Measurements from ENCODE around the gene NIPSNAP3A. TPM values are rescaled to one million over a fixed set of nuclear protein-coding genes. Genes with fewer than 3 reads are reported as not detected.
"Not testable (repeated sequence)": the region's sequence is repeated elsewhere in the genome, so short reads cannot be mapped to it uniquely, and the experiment has no call there.

NIPSNAP3A gene
- 10 to 100 TPM; 20.8 to 22.4 TPM for total RNA-seq

DNA sequence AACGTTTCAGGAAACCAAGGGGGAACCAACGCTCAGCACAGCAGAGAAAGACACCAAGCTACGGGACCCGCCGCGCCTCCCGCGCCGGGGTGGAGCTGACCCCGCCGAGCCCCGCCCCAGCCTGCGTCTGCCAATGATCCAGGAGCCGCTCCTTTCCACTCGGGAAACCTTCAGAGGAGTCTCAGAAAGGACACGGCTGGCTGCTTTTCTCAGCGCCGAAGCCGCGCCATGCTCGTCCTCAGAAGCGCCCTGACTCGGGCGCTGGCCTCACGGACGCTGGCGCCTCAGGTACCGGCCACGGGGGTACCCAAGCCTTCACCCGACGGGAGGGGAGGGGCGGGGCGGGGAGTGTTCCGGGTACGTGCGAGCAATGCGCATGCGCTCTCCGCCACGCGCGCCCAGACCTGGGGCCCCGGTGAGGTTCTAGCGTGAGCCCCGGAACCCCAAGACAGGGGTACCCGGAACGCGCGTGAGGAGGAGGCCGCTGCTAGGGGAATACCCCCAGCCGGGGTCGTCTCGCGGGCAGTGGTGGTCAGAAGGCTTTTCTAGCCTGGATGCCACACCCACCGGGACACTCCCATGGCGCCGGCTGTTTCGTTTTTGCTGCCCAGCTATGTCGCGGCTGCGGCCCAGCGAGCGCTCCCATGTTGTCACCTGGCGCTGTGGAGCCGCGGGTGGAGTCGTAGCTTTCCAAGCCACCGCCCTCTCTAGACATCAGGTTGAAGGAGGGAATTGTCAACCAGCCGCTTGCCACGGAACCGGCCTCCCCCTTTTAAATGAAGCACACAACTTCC is at the start of gene NIPSNAP3A:
Gene NIPSNAP3A, plus strand, starts transcription at position 119 of the 794 bp plus-strand sequence. Its CDS starts 110 bp downstream, at position 229.
- Mint-ChIP-seq H3K36me3 (ENCODE audit: low read depth) (peaks cover 12% of the 10 kb centered on the region), H3K4me1 (peaks cover 30% of the 10 kb centered on the region), H3K27ac (peak within 1 kb of the TSS; percentile 98), H3K4me3 (peak within 1 kb of the TSS; percentile 93), H3K27me3 (no peaks in the 10 kb centered on the region), H3K9me3 (no peaks in the 10 kb centered on the region)
- CTCF ChIA-PET = interaction anchor here (0.6 to 1.4 kb wide), 3 partner anchors 15 to 199 kb away, joined by 3 to 4 read pairs (median 3); no protein-coding TSS in a partner anchor
- peak; percentile 89 for DNase-seq
- POLR2A ChIA-PET = no interaction called here

DNA sequence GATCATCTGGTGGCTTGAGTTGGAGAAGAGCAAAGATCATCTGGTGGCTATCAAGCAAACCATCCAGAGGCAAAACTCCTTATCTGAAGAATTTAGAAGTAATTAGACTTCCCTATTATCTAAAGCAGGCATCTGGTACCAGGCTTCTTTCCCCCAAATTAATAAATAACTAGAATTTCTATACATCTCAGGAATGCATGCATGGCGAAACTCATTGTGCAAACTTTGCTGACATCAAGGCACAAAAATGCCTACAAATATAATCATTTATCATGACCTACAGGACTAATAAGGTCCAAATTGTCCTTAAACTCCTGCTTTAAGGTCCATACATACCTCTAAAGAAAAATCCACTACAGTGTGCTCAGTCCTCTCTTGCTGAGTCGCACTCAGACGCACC is 47.2 kb upstream of the NIPSNAP3A start:
- H3K4me3 Mint-ChIP-seq = no peak overlapping the region
- POLR2A ChIA-PET = no interaction called here
- no peaks in the 10 kb centered on the region for H3K4me1 Mint-ChIP-seq
- no peaks in the 10 kb centered on the region for H3K9me3 Mint-ChIP-seq
- DNase-seq = no peak
- H3K27ac Mint-ChIP-seq = no peak overlapping the region
- CTCF ChIA-PET = no interaction called here
- H3K27me3 Mint-ChIP-seq = no peaks in the 10 kb centered on the region
- no peaks in the 10 kb centered on the region for H3K36me3 Mint-ChIP-seq (ENCODE audit: low read depth)

GRCh38 chr9:104708737-104709136 is 38.7 kb upstream of the NIPSNAP3A start:
- H3K9me3 Mint-ChIP-seq; DNase-seq; CTCF ChIA-PET; H3K4me3 Mint-ChIP-seq; H3K36me3 Mint-ChIP-seq (ENCODE audit: low read depth); H3K27me3 Mint-ChIP-seq; H3K27ac Mint-ChIP-seq; H3K4me1 Mint-ChIP-seq; POLR2A ChIA-PET: not testable (repeated sequence)

- H3K27me3 Mint-ChIP-seq = peaks cover 3% of the 10 kb centered on the region
- CTCF ChIA-PET = no interaction called here
- no peak overlapping the region for H3K4me3 Mint-ChIP-seq
These were observed 35.9 kb upstream of the NIPSNAP3A start for GRCh38 chr9:104711604-104712003.

GRCh38 chr9:104725014-104725413 is 22.5 kb upstream of the NIPSNAP3A start:
- Mint-ChIP-seq H3K4me1 (peaks cover 5% of the 10 kb centered on the region), H3K4me3 (no peak overlapping the region), H3K36me3 (ENCODE audit: low read depth) (no peaks in the 10 kb centered on the region), H3K27me3 (no peaks in the 10 kb centered on the region), H3K27ac (no peak overlapping the region), H3K9me3 (no peaks in the 10 kb centered on the region)
- CTCF ChIA-PET = no interaction called here
- no peak for DNase-seq
- POLR2A ChIA-PET = no interaction called here

More at GRCh38 chr9:104711604-104712003, 35.9 kb upstream of the NIPSNAP3A start:
- POLR2A ChIA-PET = no interaction called here
- no peak overlapping the region for H3K27ac Mint-ChIP-seq
- no peaks in the 10 kb centered on the region for H3K4me1 Mint-ChIP-seq
- no peaks in the 10 kb centered on the region for H3K36me3 Mint-ChIP-seq (ENCODE audit: low read depth)
- H3K9me3 Mint-ChIP-seq = peaks cover under 1% of the 10 kb centered on the region
- DNase-seq = no peak

DNA sequence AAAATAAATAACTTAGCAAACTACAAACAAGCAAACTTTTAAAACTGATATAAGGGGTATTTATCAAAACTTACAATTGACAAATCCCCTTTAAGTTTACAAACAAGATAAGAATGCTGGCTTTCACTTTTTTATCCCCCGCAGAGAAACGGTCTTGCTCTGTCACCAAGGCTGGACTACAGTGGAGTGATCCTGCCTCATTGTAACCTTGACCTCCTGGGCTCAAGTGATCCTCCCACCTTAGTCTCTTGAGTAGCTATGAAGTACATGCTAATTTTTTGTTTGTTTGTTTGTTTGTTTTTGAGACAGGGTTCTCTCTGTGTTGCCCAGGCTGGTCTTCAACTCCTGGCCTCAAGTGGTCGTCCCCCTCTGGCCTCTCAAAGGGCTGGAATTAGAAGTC is 9.0 kb upstream of the NIPSNAP3A start:
- CTCF ChIA-PET = no interaction called here
- Mint-ChIP-seq H3K4me1 (peaks cover 4% of the 10 kb centered on the region), H3K9me3 (no peaks in the 10 kb centered on the region), H3K27ac (no peak overlapping the region), H3K27me3 (no peaks in the 10 kb centered on the region), H3K4me3 (no peak overlapping the region), H3K36me3 (ENCODE audit: low read depth) (no peaks in the 10 kb centered on the region)
- POLR2A ChIA-PET = no interaction called here
- DNase-seq = no peak

- Mint-ChIP-seq H3K4me1 (peaks cover 4% of the 10 kb centered on the region), H3K36me3 (ENCODE audit: low read depth) (no peaks in the 10 kb centered on the region), H3K9me3 (no peaks in the 10 kb centered on the region), H3K27ac (no peak overlapping the region), H3K27me3 (no peaks in the 10 kb centered on the region), H3K4me3 (no peak overlapping the region)
- DNase-seq = no peak
- ChIA-PET CTCF (no interaction called here), POLR2A (no interaction called here)
These were observed 6.9 kb upstream of the NIPSNAP3A start for GRCh38 chr9:104740621-104741020.

DNA sequence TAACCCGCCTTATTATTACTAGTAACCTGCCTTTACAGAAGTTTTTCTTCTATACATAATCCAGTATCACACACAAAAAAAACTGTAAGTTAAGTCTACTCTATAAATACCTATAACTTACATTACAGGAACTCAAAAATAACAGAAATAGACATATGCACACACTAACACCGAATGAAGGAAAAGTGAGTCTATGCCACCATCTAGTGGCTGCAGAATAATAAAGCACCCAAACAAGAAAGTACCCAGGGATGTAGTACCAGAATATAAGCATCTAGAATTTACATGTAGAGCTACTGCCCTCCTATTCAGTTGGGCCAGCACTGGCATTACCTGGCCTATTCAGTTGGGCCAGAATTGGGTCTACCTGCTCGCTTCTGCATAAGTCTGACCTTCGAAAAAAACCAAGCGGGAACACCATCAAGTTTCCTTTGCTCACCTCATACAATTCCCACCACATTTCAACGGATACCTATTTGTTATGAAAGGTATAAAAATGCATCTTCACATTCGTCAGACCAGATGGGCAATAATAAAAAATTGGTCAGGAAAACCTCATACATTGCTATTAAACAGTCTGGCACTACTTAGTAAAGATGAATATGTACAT is 4.0 kb upstream of the NIPSNAP3A start:
- Mint-ChIP-seq H3K4me1 (peaks cover 18% of the 10 kb centered on the region), H3K27ac (no peak overlapping the region), H3K9me3 (no peaks in the 10 kb centered on the region), H3K4me3 (no peak overlapping the region), H3K36me3 (ENCODE audit: low read depth) (no peaks in the 10 kb centered on the region), H3K27me3 (no peaks in the 10 kb centered on the region)
- ChIA-PET CTCF (interaction anchor here (1.0 kb wide), 1 partner anchor 91 kb away, joined by 3 read pairs; no protein-coding TSS in a partner anchor), POLR2A (interaction anchor here (0.6 kb wide), 1 partner anchor 192 kb away, joined by 5 read pairs; no protein-coding TSS in a partner anchor)
- peak; percentile 60 for DNase-seq

DNA sequence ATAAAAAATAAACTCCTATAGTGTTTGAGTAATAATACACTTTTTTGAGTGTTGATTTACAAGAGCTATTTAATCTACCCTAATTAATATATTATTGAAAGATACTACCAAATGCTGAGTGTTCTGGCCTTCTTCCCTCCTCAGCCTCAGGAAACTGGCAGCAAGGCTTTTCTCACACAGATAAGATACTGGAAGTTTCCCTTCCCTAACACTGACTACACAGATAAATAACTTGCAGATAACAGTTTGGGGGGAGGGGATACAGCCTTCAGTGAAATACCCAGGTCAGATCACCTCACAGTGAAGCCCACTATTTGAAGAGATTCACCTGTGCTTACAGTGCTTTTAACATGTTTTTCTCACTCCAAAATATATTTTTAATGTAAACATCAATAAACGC is 1.6 kb upstream of the NIPSNAP3A start:
- H3K27ac Mint-ChIP-seq = peak overlapping the region; percentile 55
- H3K4me1 Mint-ChIP-seq = peaks cover 30% of the 10 kb centered on the region
- no peak for DNase-seq
- H3K36me3 Mint-ChIP-seq (ENCODE audit: low read depth) = peaks cover 3% of the 10 kb centered on the region
- ChIA-PET CTCF (interaction anchor here (0.8 kb wide), 1 partner anchor 18 kb away, joined by 3 read pairs; the partner anchor contains the start of gene NIPSNAP3B), POLR2A (no interaction called here)
- H3K9me3 Mint-ChIP-seq = no peaks in the 10 kb centered on the region
- H3K27me3 Mint-ChIP-seq = no peaks in the 10 kb centered on the region
- no peak overlapping the region for H3K4me3 Mint-ChIP-seq

DNA sequence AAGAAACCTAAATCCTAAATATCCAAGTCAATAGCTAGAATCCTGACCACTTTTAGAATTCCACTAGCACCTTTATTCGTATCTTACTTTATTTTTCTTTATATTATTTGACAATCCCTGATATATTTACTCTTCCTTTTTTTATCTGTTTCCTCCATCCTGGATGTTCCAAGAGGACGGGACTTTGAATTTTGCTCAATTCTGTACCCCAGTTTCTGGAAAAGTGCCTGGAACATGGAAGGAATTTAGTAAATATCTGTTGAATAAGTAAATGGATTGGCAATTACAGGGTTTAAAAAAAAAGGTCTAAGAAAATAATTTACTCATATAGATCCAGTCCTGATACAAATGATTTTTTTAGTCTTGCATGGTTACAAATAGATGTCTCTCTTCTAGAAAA is 1.2 kb upstream of the NIPSNAP3A start:
- H3K4me3 Mint-ChIP-seq = no peak overlapping the region

GRCh38 chr9:104746798-104747197 is 685 bp upstream of the NIPSNAP3A start:
- ChIA-PET CTCF (interaction anchor here (0.6 to 1.4 kb wide), 2 partner anchors 16 to 36 kb away, joined by 3 read pairs; no protein-coding TSS in a partner anchor), POLR2A (interaction anchor here (0.6 kb wide), 1 partner anchor 598 kb away, joined by 3 read pairs; no protein-coding TSS in a partner anchor)
- Mint-ChIP-seq H3K9me3 (no peaks in the 10 kb centered on the region), H3K4me1 (peaks cover 30% of the 10 kb centered on the region), H3K4me3 (peak overlapping the region; percentile 93), H3K27me3 (no peaks in the 10 kb centered on the region), H3K27ac (peak overlapping the region; percentile 98), H3K36me3 (ENCODE audit: low read depth) (peaks cover 4% of the 10 kb centered on the region)
- DNase-seq = no peak

More for the DNA sequence above, 1.2 kb upstream of the NIPSNAP3A start:
- ChIA-PET POLR2A (interaction anchor here (0.6 kb wide), 1 partner anchor 599 kb away, joined by 3 read pairs; no protein-coding TSS in a partner anchor), CTCF (interaction anchor here (1.4 kb wide), 1 partner anchor 17 kb away, joined by 3 read pairs; no protein-coding TSS in a partner anchor)
- Mint-ChIP-seq H3K27ac (no peak overlapping the region), H3K9me3 (no peaks in the 10 kb centered on the region), H3K4me1 (peaks cover 30% of the 10 kb centered on the region), H3K36me3 (ENCODE audit: low read depth) (peaks cover 4% of the 10 kb centered on the region), H3K27me3 (no peaks in the 10 kb centered on the region)
- no peak for DNase-seq

GRCh38 chr9:104747245-104747564 is 278 bp upstream of the NIPSNAP3A start:
- Mint-ChIP-seq H3K27ac (peak overlapping the region; percentile 98), H3K4me1 (peaks cover 30% of the 10 kb centered on the region), H3K4me3 (peak overlapping the region; percentile 93), H3K36me3 (ENCODE audit: low read depth) (peaks cover 8% of the 10 kb centered on the region), H3K27me3 (no peaks in the 10 kb centered on the region), H3K9me3 (no peaks in the 10 kb centered on the region)
- CTCF ChIA-PET = interaction anchor here (0.6 to 1.4 kb wide), 2 partner anchors 16 to 36 kb away, joined by 3 read pairs; no protein-coding TSS in a partner anchor
- POLR2A ChIA-PET = interaction anchor here (0.6 kb wide), 1 partner anchor 598 kb away, joined by 3 read pairs; no protein-coding TSS in a partner anchor
- no peak for DNase-seq
